GM18868 (cell line): ENCODE results near the gene RSPO4.
"Not testable (repeated sequence)": the region's sequence is repeated elsewhere in the genome, so short reads cannot be mapped to it uniquely, and the experiment has no call there.

ENCODE experiments used
- ATAC-seq: cut with Tn5 transposase; IDR thresholded peaks from one replicate; pipeline ENCODE4 v1.9.1; 2021; ENCODE audit warnings: mild to moderate bottlenecking, moderate library complexity; ENCODE audit not compliant: unreplicated experiment

Gene RSPO4

GRCh38 chr20:1005452-1006027 is 3.4 kb upstream of the RSPO4 start:
- ATAC-seq = peak; percentile 53

GRCh38 chr20:1003920-1004697 is 2.0 kb upstream of the RSPO4 start:
- no peak for ATAC-seq

DNA sequence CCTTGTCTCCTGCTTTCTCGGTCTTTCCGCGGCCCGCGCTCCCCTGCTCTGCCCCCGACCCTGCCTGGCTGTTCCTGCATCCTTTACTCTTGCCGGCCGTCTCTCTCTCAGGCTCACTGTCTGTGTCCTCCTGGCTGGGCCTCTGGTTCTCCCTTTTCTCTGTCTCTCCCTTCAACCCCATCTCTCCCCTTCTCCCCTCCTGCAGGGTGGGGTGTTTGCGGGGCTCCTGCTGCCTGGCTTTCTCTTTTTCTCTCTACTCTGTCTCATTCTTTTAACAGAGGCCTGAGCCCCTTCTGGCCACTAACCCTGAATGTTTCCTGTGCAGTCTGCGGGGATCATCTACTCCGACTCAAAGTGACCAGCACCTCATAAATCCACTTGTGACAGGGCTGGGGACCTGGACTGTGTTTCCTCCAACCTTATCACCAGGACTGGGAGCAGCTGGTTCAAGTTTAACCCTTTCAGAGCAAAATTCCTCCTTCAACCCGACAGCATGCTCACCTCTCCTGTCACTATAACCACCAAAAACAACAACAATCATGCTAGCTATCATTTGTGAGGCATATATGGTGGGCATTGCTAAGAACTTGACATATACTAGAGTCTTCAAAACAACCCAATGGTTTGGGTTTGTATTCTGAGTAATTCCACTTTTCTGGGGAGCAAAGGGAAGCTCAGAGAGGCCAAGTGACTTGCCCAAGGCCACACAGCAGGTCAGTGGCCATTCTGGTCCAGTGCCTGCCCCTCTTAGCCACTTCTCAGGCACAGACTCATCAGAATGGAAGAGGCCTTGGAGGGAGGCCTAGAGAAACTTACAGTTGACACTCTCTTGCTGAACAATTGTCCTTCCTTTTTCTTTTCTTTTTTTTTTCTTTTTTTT is 811 bp upstream of the RSPO4 start:
- ATAC-seq = no peak

DNA sequence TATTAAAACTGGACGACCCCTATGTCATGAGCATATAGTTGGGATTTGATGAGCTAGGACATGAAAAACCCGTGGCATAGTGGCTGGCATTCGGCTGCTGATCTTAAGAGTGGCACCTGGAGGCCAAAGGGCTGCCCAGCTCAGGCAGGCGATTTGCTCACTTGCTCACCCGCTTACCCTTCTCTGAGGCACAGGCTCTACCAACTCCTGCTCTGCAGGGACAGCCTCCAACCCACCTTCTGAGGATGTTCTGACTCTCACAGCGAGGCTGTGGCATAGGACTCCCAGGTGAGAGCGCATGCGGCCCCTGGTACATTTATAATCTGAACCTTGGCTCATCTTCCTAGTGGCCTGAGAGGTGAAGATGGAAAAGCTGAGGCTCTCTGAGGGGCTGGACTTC is 995 bp downstream of the RSPO4 start:
- no peak for ATAC-seq

DNA sequence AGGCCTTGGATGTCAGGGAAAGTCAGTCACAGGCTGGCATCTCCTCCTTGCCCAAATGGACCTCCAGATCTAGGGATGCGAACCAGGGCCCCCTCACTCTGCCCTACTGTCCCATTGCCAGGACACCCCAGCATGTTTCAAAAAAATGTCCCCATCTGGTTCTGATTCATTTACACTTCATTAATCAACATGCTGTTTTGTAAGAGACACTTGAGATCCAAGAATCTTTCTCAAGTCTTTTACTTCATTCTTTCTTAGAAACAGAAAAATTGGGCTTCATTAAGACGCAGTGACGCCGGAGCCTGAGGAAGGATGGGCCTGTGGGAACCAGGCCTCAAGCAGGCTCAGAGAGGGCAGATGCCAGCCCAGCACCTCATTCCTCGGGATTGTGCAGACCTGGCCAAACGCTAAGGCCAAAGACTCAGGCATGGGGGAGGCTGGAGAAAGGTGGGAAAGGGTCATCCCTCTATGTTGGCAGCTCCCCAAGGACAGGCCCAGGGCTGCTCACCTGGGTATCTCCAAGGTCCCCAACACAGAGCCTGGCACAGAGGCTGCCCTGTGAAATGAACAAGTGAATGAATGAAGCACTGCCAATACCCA is 3.8 kb downstream of the RSPO4 start:
- no peak for ATAC-seq

GRCh38 chr20:997486-997885 is 4.6 kb downstream of the RSPO4 start:
- ATAC-seq = no peak

GRCh38 chr20:997016-997415 is 5.1 kb downstream of the RSPO4 start:
- ATAC-seq = no peak

DNA sequence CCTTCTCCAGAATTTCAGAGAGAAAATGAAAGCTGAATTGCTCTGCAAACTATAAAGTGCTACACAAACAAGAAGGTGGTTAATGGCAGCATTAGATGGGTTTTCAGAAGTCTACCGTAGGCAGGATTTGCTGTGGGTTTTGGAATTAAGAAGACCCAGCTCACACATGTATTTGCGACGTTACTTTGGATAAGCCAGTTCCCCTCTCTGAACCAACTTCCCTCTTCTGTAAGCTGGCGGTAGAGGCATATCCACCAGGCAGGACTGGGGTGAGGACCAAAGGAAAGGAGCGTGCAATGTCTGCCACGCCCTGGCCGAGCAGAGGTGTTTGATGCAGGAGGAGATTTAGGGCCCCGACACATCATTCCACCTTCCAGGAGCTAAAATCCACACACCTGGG is 6.9 kb downstream of the RSPO4 start:
- ATAC-seq = no peak

- ATAC-seq = no peak
Observed at GRCh38 chr20:992801-993535, 9.1 kb downstream of the RSPO4 start.

DNA sequence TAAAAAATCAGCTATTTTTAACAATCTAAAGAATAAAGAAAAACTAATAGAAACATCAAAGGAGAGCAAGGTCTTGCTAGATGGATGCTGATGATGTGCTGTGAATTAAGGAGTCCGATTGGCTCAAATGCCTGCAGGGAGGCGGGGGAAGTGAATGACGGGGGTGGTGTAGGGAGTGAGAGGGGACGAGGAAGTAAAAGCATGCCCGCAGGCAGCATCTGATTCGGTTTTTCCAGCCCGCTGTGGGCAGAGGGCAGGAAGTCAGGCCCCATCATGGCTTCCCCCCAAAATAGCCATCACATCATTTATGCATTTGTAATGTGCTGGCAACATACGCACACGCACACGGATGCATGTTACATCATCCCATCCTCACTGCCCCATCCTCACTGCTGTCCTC is 10.3 kb downstream of the RSPO4 start:
- ATAC-seq = no peak

GRCh38 chr20:990293-990959 is 11.7 kb downstream of the RSPO4 start:
- ATAC-seq = no peak

- no peak for ATAC-seq
Observed at GRCh38 chr20:988272-988671, 13.8 kb downstream of the RSPO4 start.

- no peak for ATAC-seq
Observed at GRCh38 chr20:987677-988076, 14.4 kb downstream of the RSPO4 start.

DNA sequence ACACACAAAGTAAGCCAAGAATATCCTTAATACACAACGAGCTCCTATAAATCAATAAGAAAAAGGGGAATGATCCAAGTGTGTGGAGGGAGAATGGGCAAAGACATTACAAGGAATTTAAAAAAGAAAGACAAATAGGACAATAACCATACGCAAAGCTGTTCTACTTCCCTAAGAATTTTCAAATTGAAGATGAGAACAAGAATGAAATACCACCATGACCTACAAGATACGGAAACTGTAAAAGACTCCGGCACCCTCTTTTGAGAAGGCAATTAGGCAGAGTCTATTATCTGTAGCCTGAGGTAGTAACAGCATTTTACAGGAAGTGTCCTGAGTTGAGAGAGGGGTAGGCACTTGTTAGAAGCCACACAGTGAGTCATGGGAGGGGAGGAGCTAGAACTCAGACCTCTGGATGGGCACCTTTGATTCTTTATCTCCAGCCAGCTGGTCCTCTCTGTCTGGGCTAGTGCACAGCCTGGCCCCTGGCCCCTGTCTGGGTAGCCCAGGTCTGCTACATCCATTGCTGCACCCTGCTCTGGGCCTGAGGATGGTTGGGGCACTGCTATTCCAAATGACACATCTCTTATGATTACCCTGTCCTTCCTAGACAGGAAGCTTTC is 15.3 kb downstream of the RSPO4 start:
- ATAC-seq = no peak

DNA sequence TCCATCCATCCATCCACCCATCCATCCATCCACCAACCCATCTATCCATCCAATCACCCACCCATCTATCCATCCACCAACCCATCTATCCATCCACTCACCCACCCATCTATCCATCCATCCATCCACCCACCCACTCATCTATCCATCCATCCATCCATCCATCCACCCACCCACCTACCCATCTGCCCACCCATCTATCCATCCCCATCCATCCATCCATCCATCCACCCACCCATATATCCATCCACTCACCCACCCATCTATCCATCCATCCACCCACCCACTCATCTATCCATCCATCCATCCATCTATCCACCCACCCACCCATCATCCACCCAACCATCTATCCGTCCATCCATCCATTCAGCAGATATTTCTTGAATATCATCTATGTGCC is 17.1 kb downstream of the RSPO4 start:
- not testable (repeated sequence) for ATAC-seq

DNA sequence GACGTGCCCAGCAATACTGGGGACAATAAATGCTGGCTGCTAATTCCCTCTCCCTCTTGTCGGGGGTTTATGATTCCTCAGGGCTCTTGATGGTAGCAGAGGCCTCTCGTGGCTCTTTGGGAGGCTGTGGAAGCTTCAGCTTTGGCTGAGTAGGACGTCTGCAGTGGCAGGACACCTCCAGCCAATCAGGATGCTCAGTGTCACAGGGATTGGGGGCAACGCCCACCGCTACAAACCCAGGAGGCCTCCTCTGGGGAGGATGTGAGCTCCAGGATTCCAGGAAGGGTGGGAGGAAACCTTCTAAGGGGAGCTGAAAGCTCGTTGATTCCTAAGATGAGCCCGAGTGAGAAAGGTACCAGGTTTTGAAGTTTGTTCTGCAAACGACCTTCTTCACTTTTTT is 19.4 kb downstream of the RSPO4 start:
- no peak for ATAC-seq

DNA sequence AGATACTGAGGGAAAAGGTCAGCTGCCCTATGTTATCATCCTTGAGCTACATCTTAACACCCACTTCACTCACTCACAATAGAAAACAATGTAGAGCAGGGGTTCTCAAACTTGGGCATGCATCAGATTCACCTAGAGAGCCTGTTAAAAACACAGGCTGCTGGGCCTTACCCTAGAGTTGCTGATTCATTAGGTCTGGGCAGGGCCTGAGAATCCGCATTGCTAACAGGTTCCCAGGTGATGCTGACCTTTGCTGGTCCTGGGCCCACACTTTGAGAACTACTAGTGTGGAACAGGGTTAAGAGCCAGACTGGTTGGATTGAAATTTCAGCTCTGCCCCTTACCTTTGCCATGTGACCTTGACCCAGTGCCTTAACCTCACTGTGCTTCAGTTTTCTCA is 25.1 kb downstream of the RSPO4 start:
- ATAC-seq = no peak

DNA sequence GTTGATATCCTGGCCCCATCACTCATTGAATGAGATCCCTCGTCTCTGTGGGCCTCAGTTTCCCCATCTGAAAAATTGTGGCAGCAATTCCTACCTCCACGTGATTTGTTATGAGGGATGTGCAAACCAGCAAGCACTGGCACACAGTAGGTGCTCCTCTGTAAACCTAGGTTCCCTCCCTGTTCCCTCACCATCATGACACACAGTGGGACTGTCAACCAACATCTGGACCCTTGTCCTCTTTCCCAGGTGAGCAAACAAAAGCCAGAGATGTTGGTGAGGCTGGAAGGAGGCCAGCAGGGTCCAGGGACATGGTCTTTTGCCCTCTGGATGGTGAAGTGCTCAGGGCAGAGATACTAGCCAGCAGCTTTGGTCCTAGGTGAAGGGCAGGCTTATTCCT is 26.1 kb downstream of the RSPO4 start:
- no peak for ATAC-seq

DNA sequence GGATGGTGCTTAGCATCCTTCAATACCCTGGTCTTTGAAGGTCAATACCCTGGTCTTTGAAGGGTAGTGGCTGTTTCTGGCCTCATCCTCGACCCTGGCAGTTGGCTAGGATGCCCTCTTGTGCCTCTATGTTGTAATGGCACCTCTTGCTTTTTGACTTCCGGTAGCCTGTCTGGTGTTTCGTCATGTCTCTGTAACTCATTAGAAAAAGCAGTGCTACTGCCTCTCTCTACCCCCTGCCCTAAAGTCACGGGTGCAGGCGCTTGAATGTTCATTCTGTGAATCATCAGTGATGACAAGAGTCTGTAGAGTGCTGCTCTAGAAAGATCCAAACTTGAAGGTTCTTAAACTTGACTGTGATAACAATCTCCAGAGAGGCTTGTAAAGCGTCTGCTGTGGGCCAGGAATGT is 28.3 kb downstream of the RSPO4 start:
- ATAC-seq = peak; percentile 76

DNA sequence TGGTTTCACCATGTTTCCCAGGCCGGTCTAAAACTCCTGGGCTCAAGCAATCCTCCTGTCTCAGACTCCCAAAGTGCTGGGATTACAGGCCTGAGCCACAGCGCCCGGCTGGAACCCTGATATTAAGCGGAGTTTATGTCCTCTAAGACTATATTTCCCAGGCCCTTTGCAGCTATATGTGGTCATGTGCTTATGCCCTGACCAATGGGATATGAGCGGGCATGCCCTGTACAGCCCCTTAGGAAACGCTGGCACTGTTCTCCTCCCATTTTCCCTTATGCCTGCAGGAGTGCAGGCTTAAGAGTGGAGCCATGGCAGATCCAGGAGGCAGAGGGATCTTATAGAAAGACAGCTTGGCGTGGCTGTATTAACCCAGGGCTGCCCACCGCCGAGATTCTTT is 29.9 kb downstream of the RSPO4 start:
- ATAC-seq = no peak
